Activated naive CD8-positive, alpha-beta T cell treated with anti-CD3 and anti-CD28 coated beads, Interleukin-2, amount 50 U/mL, for 16 hours (primary cell): ENCODE results near the gene ULK4.

Experiments
- DNase-seq: peaks from one replicate; pipeline ENCODE4 v3.0.0-alpha.2; 2020; ENCODE audit warnings: low read depth, low spot score

ULK4 gene

DNA sequence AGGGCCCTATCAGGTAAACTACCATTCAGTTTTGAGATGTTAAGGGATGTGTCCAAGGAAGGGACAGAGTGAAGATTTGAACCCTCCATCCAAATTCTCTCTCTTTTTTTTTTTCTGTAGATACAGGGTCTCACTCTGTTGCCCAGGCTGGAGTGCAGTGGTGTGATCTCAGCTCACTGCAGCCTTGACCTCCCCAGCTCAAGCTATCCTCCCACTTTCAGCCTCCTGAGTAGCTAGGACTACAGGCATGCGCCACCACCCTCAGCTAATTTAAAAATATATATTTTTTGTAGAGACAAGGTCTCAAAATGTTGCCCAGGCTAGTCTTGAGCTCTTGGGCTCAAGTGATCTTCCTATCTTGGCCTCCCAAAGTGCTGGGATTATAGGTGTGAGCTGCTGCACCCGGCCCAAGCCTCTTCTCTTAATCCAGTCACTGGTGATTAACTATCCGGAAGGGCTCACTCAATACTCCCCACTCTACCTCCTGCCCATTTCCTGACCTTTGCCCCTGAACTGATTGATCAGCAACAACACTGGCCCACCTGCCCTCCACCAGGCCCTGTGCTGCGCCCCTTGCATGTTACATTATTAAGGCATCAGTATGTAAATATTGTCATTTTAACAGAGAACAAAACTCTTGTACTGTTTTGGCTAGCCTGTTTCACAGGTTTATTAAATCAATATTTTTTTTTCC is 597.9 kb downstream of the ULK4 start:
- DNase-seq = no peak

DNA sequence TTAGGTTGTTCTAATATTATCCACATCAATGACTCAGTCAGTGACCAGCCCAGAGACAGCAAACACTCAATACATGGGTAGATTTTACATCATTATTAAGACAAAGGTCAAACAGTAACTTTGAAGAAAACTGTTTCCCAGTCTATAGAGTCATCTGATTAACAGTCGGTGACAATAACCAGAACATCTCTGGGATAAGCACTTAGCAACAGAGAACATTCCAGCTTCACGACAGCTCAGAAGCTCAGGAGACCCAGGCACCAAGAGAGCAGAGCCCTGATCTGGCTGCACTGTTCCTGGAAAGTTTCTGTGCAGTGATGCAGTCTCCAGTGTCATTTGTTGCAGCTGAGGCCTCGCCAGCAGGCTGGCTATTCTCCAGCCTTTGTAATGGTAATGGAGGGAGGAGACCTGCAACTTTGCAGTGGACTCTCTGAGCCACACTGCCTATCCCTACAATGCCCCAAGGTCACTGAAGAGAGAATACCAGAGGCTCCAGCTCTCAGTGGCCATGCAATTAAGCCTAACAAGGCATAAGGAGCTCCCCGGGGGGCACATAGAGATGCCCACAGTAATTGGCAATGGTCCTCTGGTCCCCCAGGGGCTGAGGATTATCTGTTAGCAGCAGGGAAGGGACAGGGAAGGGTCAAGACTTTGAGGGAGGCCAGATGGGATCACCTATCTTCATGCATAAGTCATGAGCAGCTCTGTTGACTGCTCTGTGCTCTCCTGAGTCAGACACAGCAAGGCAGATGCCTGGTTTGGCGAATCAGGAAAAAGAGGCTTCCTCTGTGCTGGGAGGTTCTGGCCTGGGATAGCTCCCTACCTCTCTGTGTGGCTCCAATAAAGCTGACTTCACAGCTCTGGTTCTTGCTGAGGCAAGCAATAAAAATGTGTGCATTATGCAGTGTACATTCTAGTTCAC is 599.0 kb downstream of the ULK4 start:
- DNase-seq = no peak

DNA sequence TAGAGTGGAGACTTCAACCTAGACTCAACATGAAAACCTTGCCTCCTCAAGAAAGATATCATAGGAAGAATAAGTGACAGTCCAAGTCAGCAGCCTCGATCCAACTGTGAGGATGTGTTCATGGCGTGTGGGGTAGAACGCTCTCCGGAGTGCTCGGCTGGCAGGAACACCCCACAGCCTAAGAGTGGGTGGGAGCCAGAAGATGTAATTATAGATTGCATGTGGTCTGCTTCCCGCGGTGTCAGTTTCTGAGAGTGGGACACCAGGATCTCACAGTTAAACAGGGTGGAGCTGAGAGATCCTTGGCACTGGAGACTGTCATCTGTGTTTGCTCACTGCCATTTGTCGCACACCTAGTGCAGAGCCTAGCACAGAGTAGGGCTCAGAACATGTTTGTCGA is 604.6 kb downstream of the ULK4 start:
- no peak for DNase-seq

DNA sequence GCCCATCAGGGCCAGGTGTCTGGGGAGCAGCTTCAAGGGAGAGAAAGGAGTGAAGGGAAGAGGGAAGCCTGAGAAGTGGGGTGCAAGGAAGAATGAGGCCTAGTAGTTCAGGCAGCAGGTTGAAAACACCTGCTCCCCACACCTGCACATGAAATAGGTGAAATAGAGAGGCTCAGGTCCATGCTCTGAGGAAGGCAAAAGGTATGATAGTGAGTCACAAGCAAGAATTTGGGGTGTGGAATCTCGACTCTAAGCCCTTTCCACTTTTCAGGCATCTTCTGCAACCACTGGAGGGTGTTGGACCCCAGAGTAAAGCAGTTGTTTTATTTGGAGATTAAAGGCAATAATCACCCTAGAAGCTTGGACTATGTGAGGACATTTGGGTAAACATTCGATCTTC is 605.1 kb downstream of the ULK4 start:
- no peak for DNase-seq

- no peak for DNase-seq
Measured at GRCh38 chr3:41352510-41352909, 609.4 kb downstream of the ULK4 start.

DNA sequence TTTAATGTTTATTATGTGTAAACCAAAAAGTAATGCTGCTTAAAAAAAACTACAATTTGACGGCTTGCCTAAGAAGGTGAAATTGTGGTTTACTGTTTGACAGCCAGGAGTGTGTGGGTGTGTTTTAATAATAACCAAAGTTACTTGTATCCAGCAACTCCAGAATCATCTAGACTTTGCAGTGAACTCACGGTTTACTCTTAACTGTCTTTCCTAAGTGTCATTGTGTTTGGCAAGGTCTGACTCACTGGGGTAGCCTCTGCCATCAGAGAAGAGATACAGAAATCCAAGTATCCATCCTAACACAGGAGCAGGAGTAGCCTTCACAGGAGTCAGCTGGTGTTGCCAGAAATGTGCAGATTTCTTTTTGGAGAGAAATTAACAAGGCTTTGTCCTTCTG is 611.5 kb downstream of the ULK4 start:
- DNase-seq = no peak

- no peak for DNase-seq
Measured at GRCh38 chr3:41348401-41348800, 613.5 kb downstream of the ULK4 start.

DNA sequence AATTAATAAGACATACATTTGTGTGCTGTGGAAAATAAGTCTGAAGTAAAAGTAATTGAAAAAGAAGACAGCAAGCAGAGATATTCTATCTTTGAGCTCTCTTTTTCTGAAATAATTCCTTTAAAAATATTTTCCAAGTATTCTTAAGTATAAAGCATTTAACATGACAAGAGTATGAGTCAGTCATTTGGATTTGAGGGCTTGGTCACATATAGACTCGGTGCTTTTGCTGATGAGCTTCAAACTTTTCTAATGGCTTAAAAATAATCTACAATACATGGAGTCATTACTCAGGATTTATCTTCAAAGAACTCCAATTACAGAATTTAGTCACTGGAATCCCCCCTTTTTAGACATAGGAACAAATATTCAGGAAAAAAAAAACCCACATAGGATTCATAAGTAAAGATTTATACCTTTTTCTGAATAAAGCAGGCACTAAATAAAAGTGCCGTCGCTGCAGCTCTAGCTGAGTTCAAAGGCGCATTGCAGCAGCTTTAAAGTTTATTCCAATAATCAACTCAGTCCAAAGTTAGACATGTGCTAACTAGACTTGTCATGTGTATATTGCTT is 615.1 kb downstream of the ULK4 start:
- DNase-seq = no peak

GRCh38 chr3:41345788-41346187 is 616.1 kb downstream of the ULK4 start:
- no peak for DNase-seq

GRCh38 chr3:41339758-41340157 is 622.1 kb downstream of the ULK4 start:
- no peak for DNase-seq

- no peak for DNase-seq
Measured at GRCh38 chr3:41338276-41338675, 623.6 kb downstream of the ULK4 start.

DNA sequence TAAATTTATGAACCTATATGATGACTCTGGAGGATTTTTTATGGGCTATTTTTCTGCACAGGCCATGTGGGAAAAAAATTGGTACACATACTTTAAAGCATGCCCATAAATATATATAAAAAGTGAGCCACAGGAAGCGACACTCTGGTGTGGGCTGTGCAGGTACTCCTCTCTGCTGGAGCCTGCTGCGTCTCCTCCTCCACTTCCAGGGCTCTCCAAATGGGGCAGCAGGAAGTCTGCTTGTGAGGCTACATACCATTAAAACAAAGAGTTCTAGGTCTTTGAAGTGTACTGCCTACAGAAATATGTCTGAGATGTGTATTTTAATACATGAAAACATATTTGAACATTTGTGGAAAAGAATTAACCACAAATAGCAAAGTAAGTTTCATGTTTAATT is 627.5 kb downstream of the ULK4 start:
- no peak for DNase-seq

- no peak for DNase-seq
Measured at GRCh38 chr3:41331041-41331440, 630.9 kb downstream of the ULK4 start.

- no peak for DNase-seq
Measured at GRCh38 chr3:41330465-41330864, 631.4 kb downstream of the ULK4 start.

- no peak for DNase-seq
Measured at GRCh38 chr3:41329881-41330280, 632.0 kb downstream of the ULK4 start.

- DNase-seq = no peak
Measured at GRCh38 chr3:41328926-41329325, 633.0 kb downstream of the ULK4 start.

GRCh38 chr3:41327718-41328117 is 634.2 kb downstream of the ULK4 start:
- no peak for DNase-seq

DNA sequence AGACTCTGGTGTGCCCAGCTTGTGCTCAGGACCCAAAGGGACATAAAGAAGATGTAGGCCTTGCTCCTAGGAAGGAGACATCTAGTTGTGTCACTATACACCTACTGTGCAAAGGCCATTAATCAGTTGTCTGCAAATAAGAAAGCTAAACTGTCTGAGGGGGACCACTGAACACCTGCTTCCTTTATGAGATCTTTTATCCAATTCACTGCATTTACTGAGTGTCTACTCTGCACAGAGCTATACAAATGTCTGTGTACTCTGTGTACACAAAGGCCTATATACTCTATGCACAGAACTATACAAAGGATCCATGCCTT is 637.8 kb downstream of the ULK4 start:
- no peak for DNase-seq

DNA sequence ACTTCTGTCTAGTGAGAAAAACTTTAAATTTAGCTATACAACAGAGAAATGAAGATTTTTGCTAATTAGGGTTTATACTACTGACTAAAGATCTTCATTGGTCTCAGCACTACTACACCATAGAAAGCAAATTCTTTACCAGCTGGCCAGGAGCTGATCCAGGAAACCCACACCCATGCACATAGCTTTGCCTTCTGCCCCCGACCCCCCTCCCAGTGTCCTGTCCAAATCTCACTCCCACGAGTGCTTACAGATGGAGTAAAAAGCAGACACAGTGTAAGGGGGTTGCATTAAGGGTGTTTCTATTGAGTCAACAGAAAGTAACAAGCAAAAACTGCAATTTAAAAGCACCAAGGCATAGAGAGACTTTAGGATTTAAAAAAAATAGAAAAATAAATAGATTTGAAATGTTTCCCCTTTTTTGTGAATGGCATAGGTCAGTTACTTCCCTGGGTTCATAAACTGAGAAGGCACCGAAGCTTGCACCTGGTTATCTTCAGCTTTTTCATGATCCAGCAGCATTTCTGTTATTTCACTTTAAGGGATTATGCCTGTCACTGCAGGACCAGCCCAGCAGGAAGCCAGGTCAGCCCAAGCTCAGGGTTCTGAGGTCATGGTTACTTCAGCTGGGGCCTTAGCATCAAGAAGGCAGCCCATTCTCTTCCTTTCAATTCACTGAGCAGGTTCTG is 638.3 kb downstream of the ULK4 start:
- no peak for DNase-seq

GRCh38 chr3:41321642-41321980 is 640.3 kb downstream of the ULK4 start:
- DNase-seq = no peak

GRCh38 chr3:41320953-41321641 is 640.8 kb downstream of the ULK4 start:
- no peak for DNase-seq

- no peak for DNase-seq
Measured at GRCh38 chr3:41318520-41318919, 643.4 kb downstream of the ULK4 start.
